ENCODE results near the gene LY6G6D. TPM values are rescaled to one million over a fixed set of nuclear protein-coding genes. Genes with fewer than 3 reads are reported as not detected.

The LY6G6D gene
- total and polyA plus RNA-seq, 2 donors (not counting 1 experiment from before 2014, with no cell fraction given), result not detected

GRCh38 chr6:31729979-31730630 is 15.0 kb downstream of the LY6G6D start:
- Histone ChIP-seq H3K36me3 (replicated peaks in 1 of 2; ENCODE audit: control extremely low read depth in 1 of 2, control insufficient read depth in 1 of 2, extremely low read depth in 1 of 2, insufficient read depth in 2 of 2, low read length in 1 of 2) (peaks cover 4 to 57% of the 10 kb centered on the region in 2 experiments), H2AFZ (ENCODE audit: insufficient read depth, low read depth, low read length, poor library complexity, severe bottlenecking) (peak overlapping the region; percentile 81), H3K9ac (ENCODE audit: low read length) (peak overlapping the region; percentile 90), H4K20me1 (ENCODE audit: control insufficient read depth, insufficient read depth, low read length, poor library complexity, severe bottlenecking) (peaks cover 15% of the 10 kb centered on the region), H3K9me3 (ENCODE audit: control extremely low read depth in 1 of 3, control insufficient read depth in 2 of 3, insufficient read depth in 1 of 3, low read length in 2 of 3) (no peaks in the 10 kb centered on the region), H3K4me2 (replicated peaks; ENCODE audit: low read depth, low read length, poor library complexity, severe bottlenecking) (peak overlapping the region; percentile 88), H3K4me1 (ENCODE audit: control insufficient read depth in 2 of 2, insufficient read depth in 2 of 2, low read length in 2 of 2) (peaks cover 50 to 61% of the 10 kb centered on the region in 2 donors), H3K27ac (ENCODE audit: low read length in 2 of 2) (peak overlapping the region; percentile 78 to 82), H3K79me2 (ENCODE audit: control insufficient read depth, insufficient read depth, low read length) (peaks cover 43% of the 10 kb centered on the region), H3K4me3 (ENCODE audit: control extremely low read depth in 1 of 5, extremely low read depth in 1 of 5, insufficient read depth in 1 of 5, low read depth in 2 of 5, low read length in 4 of 5) (peak overlapping the region; percentile 67 to 94 (median 85)), H3K27me3 (replicated peaks in 1 of 4; ENCODE audit: control extremely low read depth in 1 of 4, control insufficient read depth in 3 of 4, insufficient read depth in 4 of 4, low read length in 3 of 4) (no peaks in the 10 kb centered on the region)
- ATAC-seq (ENCODE audit: low read depth), result peak; percentile 57
- intact Hi-C loops (cut with micrococcal nuclease), result loop anchor here (1.0 to 10.0 kb wide), 6 partner anchors 8 to 465 kb away; partner anchors contain the start of genes ABHD16A, DXO, GPSM3 and LY6G5C
- no peaks in the 10 kb centered on the region for H3K27me3 Mint-ChIP-seq
- peak overlapping the region; percentile 97 for H3K27ac Mint-ChIP-seq
- CTCF ChIA-PET, result interaction anchor here (0.6 to 6.3 kb wide), 29 partner anchors 9 to 168 kb away, joined by 3 to 90 read pairs (median 4); partner anchors contain the start of genes ABHD16A, CLIC1, GPANK1 and HSPA1A
- TF ChIP-seq EZH2 (IDR thresholded peaks at IDR 0.05; ENCODE audit: borderline replicate concordance, insufficient read depth, low read depth, low read length, poor library complexity, severe bottlenecking), result no peak
- TF ChIP-seq, protein P1, sequence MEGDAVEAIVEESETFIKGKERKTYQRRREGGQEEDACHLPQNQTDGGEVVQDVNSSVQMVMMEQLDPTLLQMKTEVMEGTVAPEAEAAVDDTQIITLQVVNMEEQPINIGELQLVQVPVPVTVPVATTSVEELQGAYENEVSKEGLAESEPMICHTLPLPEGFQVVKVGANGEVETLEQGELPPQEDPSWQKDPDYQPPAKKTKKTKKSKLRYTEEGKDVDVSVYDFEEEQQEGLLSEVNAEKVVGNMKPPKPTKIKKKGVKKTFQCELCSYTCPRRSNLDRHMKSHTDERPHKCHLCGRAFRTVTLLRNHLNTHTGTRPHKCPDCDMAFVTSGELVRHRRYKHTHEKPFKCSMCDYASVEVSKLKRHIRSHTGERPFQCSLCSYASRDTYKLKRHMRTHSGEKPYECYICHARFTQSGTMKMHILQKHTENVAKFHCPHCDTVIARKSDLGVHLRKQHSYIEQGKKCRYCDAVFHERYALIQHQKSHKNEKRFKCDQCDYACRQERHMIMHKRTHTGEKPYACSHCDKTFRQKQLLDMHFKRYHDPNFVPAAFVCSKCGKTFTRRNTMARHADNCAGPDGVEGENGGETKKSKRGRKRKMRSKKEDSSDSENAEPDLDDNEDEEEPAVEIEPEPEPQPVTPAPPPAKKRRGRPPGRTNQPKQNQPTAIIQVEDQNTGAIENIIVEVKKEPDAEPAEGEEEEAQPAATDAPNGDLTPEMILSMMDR (IDR thresholded peaks at IDR 0.05), result no peak
- DNase-seq, result peak; percentile 88
- POLR2A ChIA-PET, result interaction anchor here (0.6 to 2.5 kb wide), 11 partner anchors 10 to 172 kb away, joined by 3 to 28 read pairs (median 6); partner anchors contain the start of genes ABHD16A, EHMT2, HSPA1A and HSPA1L
- H3K9me3 Mint-ChIP-seq (ENCODE audit: insufficient read depth), result no peaks in the 10 kb centered on the region
- H3K4me3 Mint-ChIP-seq, result peak overlapping the region; percentile 99
- under 1% methylated on average over 39 of the region's 46 CpGs for WGBS (ENCODE audit: insufficient coverage)
- peaks cover 76% of the 10 kb centered on the region for H3K4me1 Mint-ChIP-seq
